HT-29 (cell line): Measurements from ENCODE around the gene PSMD1. TPM values are rescaled to one million over a fixed set of nuclear protein-coding genes. Genes with fewer than 3 reads are reported as not detected.
A peak's percentile ranks its signal among the peaks of the same experiment; 100 is the strongest.
"Not testable (repeated sequence)": the region's sequence is repeated elsewhere in the genome, so short reads cannot be mapped to it uniquely, and the experiment has no call there.

ENCODE experiments used
- DNase-seq: peaks from one replicate; pipeline ENCODE4 v3.0.0-alpha.2; 2015; ENCODE audit warnings: low spot score
- total RNA-seq: library from RNA; depleted of rRNA; stranded (reverse); fragments of >200 nt; shearing (Covaris generic); gene quantifications from 2 replicates; pipeline ENCODE4 v1.2.3, GENCODE V29; 2014

PSMD1 gene
- total RNA-seq, 1 experiment from 2014 or later: 93.3 TPM

GRCh38 chr2:231053846-231054245 lies 2.8 kb upstream of the PSMD1 start:
- no peak for DNase-seq

- no peak for DNase-seq
These were observed 923 bp downstream of the PSMD1 start for GRCh38 chr2:231057590-231057989.

- DNase-seq: no peak
These were observed 2.3 kb downstream of the PSMD1 start for GRCh38 chr2:231058761-231059550.

- no peak for DNase-seq
These were observed 3.1 kb downstream of the PSMD1 start for GRCh38 chr2:231059756-231060155.

- no peak for DNase-seq
These were observed 6.1 kb downstream of the PSMD1 start for GRCh38 chr2:231062776-231063175.

- no peak for DNase-seq
These were observed 6.7 kb downstream of the PSMD1 start for GRCh38 chr2:231063347-231063746.

GRCh38 chr2:231065966-231066365 lies 9.3 kb downstream of the PSMD1 start:
- no peak for DNase-seq

GRCh38 chr2:231067531-231067930 lies 10.9 kb downstream of the PSMD1 start:
- DNase-seq: not testable (repeated sequence)

- no peak for DNase-seq
These were observed 12.0 kb downstream of the PSMD1 start for GRCh38 chr2:231068525-231069222.

GRCh38 chr2:231069379-231070054 lies 12.8 kb downstream of the PSMD1 start:
- no peak for DNase-seq

- DNase-seq: no peak
These were observed 27.9 kb downstream of the PSMD1 start for GRCh38 chr2:231084565-231084964.

GRCh38 chr2:231088754-231089153 lies 32.1 kb downstream of the PSMD1 start:
- no peak for DNase-seq

GRCh38 chr2:231093933-231094332 lies 37.3 kb downstream of the PSMD1 start:
- no peak for DNase-seq

- no peak for DNase-seq
These were observed 38.2 kb downstream of the PSMD1 start for GRCh38 chr2:231094736-231095346.

- DNase-seq: no peak
These were observed 43.3 kb downstream of the PSMD1 start for GRCh38 chr2:231099918-231100317.

- DNase-seq: peak; percentile 77
These were observed 43.7 kb downstream of the PSMD1 start for GRCh38 chr2:231100321-231100720.

- peak; percentile 42 for DNase-seq
These were observed 44.3 kb downstream of the PSMD1 start for GRCh38 chr2:231100990-231101389.

- no peak for DNase-seq
These were observed 46.1 kb downstream of the PSMD1 start for GRCh38 chr2:231102772-231103171.

GRCh38 chr2:231104115-231104713 lies 47.5 kb downstream of the PSMD1 start:
- peak; percentile 77 for DNase-seq

GRCh38 chr2:231110551-231110950 lies 53.9 kb downstream of the PSMD1 start:
- no peak for DNase-seq

GRCh38 chr2:231111987-231112386 lies 55.3 kb downstream of the PSMD1 start:
- no peak for DNase-seq

GRCh38 chr2:231113489-231113888 lies 56.8 kb downstream of the PSMD1 start:
- DNase-seq: no peak
